ENCODE measurements around the gene ZFPM1.
"Not testable (repeated sequence)": the region's sequence is repeated elsewhere in the genome, so short reads cannot be mapped to it uniquely, and the experiment has no call there.

DNA sequence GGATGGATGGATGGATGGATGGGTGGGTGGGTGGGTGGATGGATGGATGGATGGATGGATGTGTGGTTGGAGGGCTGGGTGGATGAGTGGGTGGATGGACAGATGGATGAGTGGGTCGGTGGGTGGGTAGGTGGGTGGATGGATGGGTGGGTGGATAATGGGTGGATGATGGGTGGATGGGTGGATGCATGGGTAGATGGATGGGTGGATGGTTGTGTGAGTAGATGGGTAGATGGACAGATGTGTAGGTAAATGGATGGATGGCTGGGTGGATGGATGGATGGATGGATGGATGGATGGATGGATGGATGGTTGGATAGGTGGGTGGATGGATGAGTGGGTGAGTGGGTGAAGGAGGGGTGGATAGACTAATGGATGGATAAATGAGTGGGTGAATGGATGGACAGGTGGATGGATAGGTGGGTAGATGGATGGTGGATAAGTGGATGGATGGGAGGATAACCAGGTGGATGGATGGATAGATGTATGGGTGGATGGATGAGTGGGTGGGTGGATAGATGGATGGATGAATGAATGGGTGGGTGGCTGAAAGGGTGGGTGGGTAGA, 64.2 kb downstream of the ZFPM1 start:
- TF ChIP-seq CTCF, POLR2A (IDR thresholded peaks at IDR 0.05): not testable (repeated sequence)
